Measurements from ENCODE around the gene HHIPL1. TPM values are rescaled to one million over a fixed set of nuclear protein-coding genes. Genes with fewer than 3 reads are reported as not detected.
"Not testable (repeated sequence)": the region's sequence is repeated elsewhere in the genome, so short reads cannot be mapped to it uniquely, and the experiment has no call there.

Gene HHIPL1
- total RNA-seq, 2 experiments from 2014 or later: 0.05 TPM; not detected in 1

- Mint-ChIP-seq H3K27me3 (no peaks in the 10 kb centered on the region), H3K4me3 (no peak overlapping the region), H3K27ac (no peak overlapping the region), H3K9me3 (no peaks in the 10 kb centered on the region), H3K4me1 (peaks cover 4% of the 10 kb centered on the region), H3K36me3 (ENCODE audit: low read depth) (no peaks in the 10 kb centered on the region)
- ChIA-PET CTCF (interaction anchor here (1.1 kb wide), 1 partner anchor 23 kb away, joined by 3 read pairs; no protein-coding TSS in a partner anchor), POLR2A (no interaction called here)
- no peak for DNase-seq
These were observed 12.4 kb upstream of the HHIPL1 start for GRCh38 chr14:99632410-99633035.

GRCh38 chr14:99633141-99633540 lies 11.8 kb upstream of the HHIPL1 start:
- Mint-ChIP-seq H3K27me3 (no peaks in the 10 kb centered on the region), H3K4me1 (no peaks in the 10 kb centered on the region), H3K36me3 (ENCODE audit: low read depth) (no peaks in the 10 kb centered on the region), H3K27ac (peak overlapping the region; percentile 54), H3K9me3 (no peaks in the 10 kb centered on the region), H3K4me3 (no peak overlapping the region)
- DNase-seq: no peak
- ChIA-PET POLR2A (no interaction called here), CTCF (interaction anchor here (1.1 to 1.3 kb wide), 2 partner anchors 23 to 105 kb away, joined by 3 to 6 read pairs; no protein-coding TSS in a partner anchor)

GRCh38 chr14:99633918-99634317 lies 11.0 kb upstream of the HHIPL1 start:
- ChIA-PET POLR2A (no interaction called here), CTCF (interaction anchor here (1.1 to 1.3 kb wide), 2 partner anchors 24 to 105 kb away, joined by 3 to 6 read pairs; no protein-coding TSS in a partner anchor)
- no peaks in the 10 kb centered on the region for H3K27me3 Mint-ChIP-seq
- no peaks in the 10 kb centered on the region for H3K36me3 Mint-ChIP-seq (ENCODE audit: low read depth)
- H3K4me3 Mint-ChIP-seq: no peak overlapping the region
- H3K9me3 Mint-ChIP-seq: no peaks in the 10 kb centered on the region
- DNase-seq: no peak
- H3K4me1 Mint-ChIP-seq: no peaks in the 10 kb centered on the region
- H3K27ac Mint-ChIP-seq: no peak overlapping the region

- Mint-ChIP-seq H3K27me3 (no peaks in the 10 kb centered on the region), H3K27ac (no peak overlapping the region), H3K4me1 (no peaks in the 10 kb centered on the region), H3K36me3 (ENCODE audit: low read depth) (no peaks in the 10 kb centered on the region), H3K9me3 (no peaks in the 10 kb centered on the region), H3K4me3 (no peak overlapping the region)
- CTCF ChIA-PET: interaction anchor here (1.3 kb wide), 1 partner anchor 106 kb away, joined by 6 read pairs; no protein-coding TSS in a partner anchor
- DNase-seq: no peak
- POLR2A ChIA-PET: no interaction called here
These were observed 10.5 kb upstream of the HHIPL1 start for GRCh38 chr14:99634443-99634842.

GRCh38 chr14:99635116-99635515 lies 9.8 kb upstream of the HHIPL1 start:
- POLR2A ChIA-PET: no interaction called here
- Mint-ChIP-seq H3K9me3 (no peaks in the 10 kb centered on the region), H3K4me3 (no peak overlapping the region), H3K27me3 (no peaks in the 10 kb centered on the region), H3K27ac (no peak overlapping the region), H3K4me1 (no peaks in the 10 kb centered on the region), H3K36me3 (ENCODE audit: low read depth) (no peaks in the 10 kb centered on the region)
- CTCF ChIA-PET: no interaction called here
- DNase-seq: no peak

- H3K27ac Mint-ChIP-seq: no peak overlapping the region
- ChIA-PET POLR2A (no interaction called here), CTCF (no interaction called here)
- H3K36me3 Mint-ChIP-seq (ENCODE audit: low read depth): no peaks in the 10 kb centered on the region
- no peaks in the 10 kb centered on the region for H3K27me3 Mint-ChIP-seq
- no peak overlapping the region for H3K4me3 Mint-ChIP-seq
- DNase-seq: no peak
- H3K9me3 Mint-ChIP-seq: no peaks in the 10 kb centered on the region
- no peaks in the 10 kb centered on the region for H3K4me1 Mint-ChIP-seq
These were observed 8.4 kb upstream of the HHIPL1 start for GRCh38 chr14:99636487-99636886.

GRCh38 chr14:99637624-99638023 lies 7.3 kb upstream of the HHIPL1 start:
- DNase-seq: no peak
- ChIA-PET POLR2A (no interaction called here), CTCF (no interaction called here)
- H3K27me3 Mint-ChIP-seq: peaks cover 2% of the 10 kb centered on the region
- H3K27ac Mint-ChIP-seq: no peak overlapping the region
- no peaks in the 10 kb centered on the region for H3K9me3 Mint-ChIP-seq
- H3K36me3 Mint-ChIP-seq (ENCODE audit: low read depth): no peaks in the 10 kb centered on the region
- no peaks in the 10 kb centered on the region for H3K4me1 Mint-ChIP-seq
- H3K4me3 Mint-ChIP-seq: no peak overlapping the region

- H3K36me3 Mint-ChIP-seq (ENCODE audit: low read depth); H3K27ac Mint-ChIP-seq; DNase-seq; H3K4me3 Mint-ChIP-seq; POLR2A ChIA-PET; H3K9me3 Mint-ChIP-seq; H3K4me1 Mint-ChIP-seq: not testable (repeated sequence)
- H3K27me3 Mint-ChIP-seq: peaks cover 25% of the 10 kb centered on the region
- CTCF ChIA-PET: interaction anchor here (1.1 kb wide), 1 partner anchor 29 kb away, joined by 4 read pairs; no protein-coding TSS in a partner anchor
These were observed 2.2 kb upstream of the HHIPL1 start for GRCh38 chr14:99642771-99643170.

GRCh38 chr14:99643343-99643742 lies 1.6 kb upstream of the HHIPL1 start:
- ChIA-PET POLR2A (no interaction called here), CTCF (interaction anchor here (1.1 kb wide), 1 partner anchor 29 kb away, joined by 4 read pairs; no protein-coding TSS in a partner anchor)
- Mint-ChIP-seq H3K36me3 (ENCODE audit: low read depth) (no peaks in the 10 kb centered on the region), H3K9me3 (no peaks in the 10 kb centered on the region), H3K4me3 (no peak overlapping the region), H3K4me1 (no peaks in the 10 kb centered on the region), H3K27ac (no peak overlapping the region), H3K27me3 (peaks cover 25% of the 10 kb centered on the region)
- no peak for DNase-seq

- Mint-ChIP-seq H3K9me3 (no peaks in the 10 kb centered on the region), H3K4me3 (no peak overlapping the region), H3K36me3 (ENCODE audit: low read depth) (no peaks in the 10 kb centered on the region), H3K27me3 (peaks cover 25% of the 10 kb centered on the region), H3K27ac (no peak overlapping the region), H3K4me1 (no peaks in the 10 kb centered on the region)
- ChIA-PET POLR2A (no interaction called here), CTCF (no interaction called here)
- DNase-seq: no peak
These were observed 818 bp upstream of the HHIPL1 start for GRCh38 chr14:99644035-99644587.

GRCh38 chr14:99645545-99646505 lies 896 bp downstream of the HHIPL1 start:
- DNase-seq: no peak
- POLR2A ChIA-PET: no interaction called here
- H3K4me1 Mint-ChIP-seq: no peaks in the 10 kb centered on the region
- no peak overlapping the region for H3K27ac Mint-ChIP-seq
- no peak overlapping the region for H3K4me3 Mint-ChIP-seq
- peaks cover 25% of the 10 kb centered on the region for H3K27me3 Mint-ChIP-seq
- no peaks in the 10 kb centered on the region for H3K9me3 Mint-ChIP-seq
- H3K36me3 Mint-ChIP-seq (ENCODE audit: low read depth): no peaks in the 10 kb centered on the region
- CTCF ChIA-PET: no interaction called here

- no peak overlapping the region for H3K4me3 Mint-ChIP-seq
- no peak for DNase-seq
- peaks cover 23% of the 10 kb centered on the region for H3K27me3 Mint-ChIP-seq
- no peak overlapping the region for H3K27ac Mint-ChIP-seq
- POLR2A ChIA-PET: no interaction called here
- H3K36me3 Mint-ChIP-seq (ENCODE audit: low read depth): no peaks in the 10 kb centered on the region
- H3K9me3 Mint-ChIP-seq: no peaks in the 10 kb centered on the region
- H3K4me1 Mint-ChIP-seq: no peaks in the 10 kb centered on the region
- CTCF ChIA-PET: no interaction called here
These were observed 2.5 kb downstream of the HHIPL1 start for GRCh38 chr14:99647411-99647810.
